Left renal pelvis (tissue), 4 donors: Measurements from ENCODE around the gene CTNNBL1. TPM values are rescaled to one million over a fixed set of nuclear protein-coding genes. Genes with fewer than 3 reads are reported as not detected.

Source experiments
- DNase-seq, 4 donors: peaks; one replicate each; pipeline ENCODE4 v3.0.0-alpha.2; 2013; ENCODE audit warnings: low read depth in 4 of 4, low spot score in 3 of 4
- polyA plus RNA-seq, 4 donors: library from polyadenylated mRNA; unstranded; fragments of 120-200 nt; gene quantifications; one replicate each; pipeline ENCODE4 v1.2.1, GENCODE V29; 2013; ENCODE audit not compliant: insufficient read length in 4 of 4

Gene CTNNBL1
- polyA plus RNA-seq, 4 donors, result 44.3 to 50.2 (median 48.0) TPM

- DNase-seq, result no peak
Measured at GRCh38 chr20:37912874-37913273, 219.0 kb downstream of the CTNNBL1 start.

DNA sequence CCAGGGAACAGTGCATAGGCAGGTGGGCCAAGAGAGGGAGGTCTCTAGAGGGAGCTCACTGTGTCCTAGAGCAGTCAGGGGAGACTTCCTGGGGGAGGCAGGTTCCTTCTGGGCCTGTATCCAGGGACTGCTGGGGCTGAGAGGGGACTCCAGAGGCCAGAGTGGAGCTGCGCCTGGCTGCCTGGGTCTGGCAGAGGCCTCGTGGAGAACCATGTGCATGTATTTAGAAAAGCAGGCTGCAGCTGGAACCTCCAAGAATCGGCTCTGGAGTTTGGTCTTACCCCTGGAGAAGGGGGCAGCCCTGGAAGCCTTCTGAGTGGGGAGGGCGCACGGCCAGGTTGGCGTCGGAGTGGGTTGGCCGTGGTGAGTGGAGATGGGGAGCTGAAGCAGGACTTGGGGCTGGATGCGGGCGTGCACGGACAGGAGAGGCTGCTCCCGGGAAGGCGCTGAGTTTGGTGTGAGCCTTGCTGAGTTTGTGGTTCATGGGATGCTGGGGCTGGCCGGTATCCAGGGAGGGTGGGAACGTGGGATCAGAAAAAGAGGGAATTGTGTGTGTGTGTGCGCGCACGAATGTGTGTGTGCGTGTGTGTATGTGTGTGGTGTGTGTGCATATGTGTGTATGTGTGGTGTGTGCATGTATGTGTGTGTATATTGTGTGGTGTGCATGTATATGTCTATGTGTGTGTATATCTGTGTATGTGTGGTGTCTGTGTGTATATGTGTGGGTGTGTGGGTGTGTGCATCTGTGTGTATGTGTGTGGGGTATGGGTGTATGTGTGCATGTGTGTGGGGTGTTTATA, 219.9 kb downstream of the CTNNBL1 start:
- no peak for DNase-seq

DNA sequence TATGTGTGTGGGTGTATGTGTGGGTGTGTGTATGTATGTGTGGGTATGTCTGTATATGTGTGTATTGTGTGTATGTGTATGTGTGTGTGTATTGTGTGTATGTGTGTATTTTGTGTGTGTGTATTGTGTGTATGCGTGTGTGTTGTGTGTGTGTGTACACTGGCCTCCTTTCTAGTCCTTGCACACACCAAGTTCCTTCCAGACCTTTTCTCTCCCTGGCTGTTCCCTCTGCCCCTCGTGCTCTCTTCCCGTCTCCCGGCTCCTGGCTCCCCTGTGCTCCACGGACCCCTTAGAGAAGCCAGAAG, 220.5 kb downstream of the CTNNBL1 start:
- DNase-seq, result no peak

GRCh38 chr20:37914672-37915433, 221.0 kb downstream of the CTNNBL1 start:
- DNase-seq, result no peak

GRCh38 chr20:37915434-37915787, 221.6 kb downstream of the CTNNBL1 start:
- DNase-seq, result no peak

GRCh38 chr20:37915800-37916570, 222.2 kb downstream of the CTNNBL1 start:
- no peak for DNase-seq

- DNase-seq, result no peak
Measured at GRCh38 chr20:37917461-37917860, 223.6 kb downstream of the CTNNBL1 start.

DNA sequence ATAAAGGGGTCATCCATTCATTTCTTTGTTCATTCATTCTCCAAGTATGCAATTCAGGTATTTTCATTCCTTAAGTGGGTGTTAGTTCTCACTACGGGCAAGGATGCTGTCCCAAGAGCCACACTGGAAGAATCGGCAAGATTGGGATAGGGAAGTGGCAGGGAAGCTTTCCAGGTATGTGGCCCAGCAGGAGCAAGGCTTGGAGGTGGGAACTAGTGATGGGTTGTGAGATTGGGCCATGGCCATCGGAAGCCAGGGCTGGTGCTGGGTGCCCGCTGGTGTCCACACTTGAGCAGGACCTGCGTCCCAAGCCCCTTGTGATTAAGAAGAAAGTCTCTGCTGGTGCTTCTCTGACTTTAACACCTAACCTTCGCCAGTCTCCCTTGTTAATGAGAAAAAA, 224.2 kb downstream of the CTNNBL1 start:
- DNase-seq, result no peak

GRCh38 chr20:37919389-37920040, 225.7 kb downstream of the CTNNBL1 start:
- no peak for DNase-seq

GRCh38 chr20:37920270-37920669, 226.4 kb downstream of the CTNNBL1 start:
- no peak for DNase-seq

DNA sequence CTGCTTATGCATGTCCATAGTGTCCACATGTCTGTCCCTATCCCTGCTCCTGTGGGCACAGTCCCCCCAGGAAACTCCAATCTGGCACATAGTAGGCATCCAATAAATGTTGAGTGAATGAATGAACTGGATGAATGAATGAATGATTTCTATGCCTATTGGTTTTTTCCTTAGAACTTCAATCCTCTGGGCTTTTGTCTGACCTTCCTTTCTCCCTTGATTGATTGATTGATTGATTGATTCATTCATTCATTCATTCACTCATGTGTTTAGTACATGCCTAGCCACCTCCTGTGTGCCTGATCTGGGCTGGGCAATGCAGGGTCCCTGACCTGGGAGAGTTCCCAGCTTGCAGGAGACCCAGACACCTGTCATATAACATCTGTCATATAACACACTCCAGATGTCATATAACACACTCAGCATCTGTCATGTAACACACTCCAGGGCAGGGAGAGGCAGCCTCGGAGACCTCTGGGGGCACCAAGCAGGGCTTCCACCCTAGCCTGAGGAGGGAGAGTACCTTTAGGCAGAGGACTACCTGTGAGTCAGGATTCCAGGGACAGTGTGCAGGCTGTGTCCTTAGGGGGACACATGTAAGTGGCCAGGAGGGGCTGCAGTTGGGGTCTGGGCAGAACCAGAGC, 227.0 kb downstream of the CTNNBL1 start:
- DNase-seq, result no peak

GRCh38 chr20:37921341-37921929, 227.6 kb downstream of the CTNNBL1 start:
- DNase-seq, result no peak

Other genes with a start within 250 kb of the CTNNBL1 start
- 100 to 1,000 TPM in 2 of 4 donors, 10 to 100 TPM in 2; 79.3 to 124 (median 98.9) TPM for gene NNAT, start 172.8 kb upstream of the CTNNBL1 start, polyA plus RNA-seq
- 10 to 100 TPM; 63.7 to 95.3 (median 79.7) TPM for gene BLCAP, start 166.2 kb upstream of the CTNNBL1 start, polyA plus RNA-seq
- gene VSTM2L, start 209.1 kb downstream of the CTNNBL1 start, polyA plus RNA-seq, result 10 to 100 TPM in 1 of 4 donors, 1 to 10 TPM in 3; 1.6 to 23.0 (median 2.2) TPM